Measurements from ENCODE around the gene WDR62. TPM values are rescaled to one million over a fixed set of nuclear protein-coding genes. Genes with fewer than 3 reads are reported as not detected.
"Not testable (repeated sequence)": the region's sequence is repeated elsewhere in the genome, so short reads cannot be mapped to it uniquely, and the experiment has no call there.

Gene WDR62
- total RNA-seq, 1 donor from 2014 or later, result 12.5 TPM

DNA sequence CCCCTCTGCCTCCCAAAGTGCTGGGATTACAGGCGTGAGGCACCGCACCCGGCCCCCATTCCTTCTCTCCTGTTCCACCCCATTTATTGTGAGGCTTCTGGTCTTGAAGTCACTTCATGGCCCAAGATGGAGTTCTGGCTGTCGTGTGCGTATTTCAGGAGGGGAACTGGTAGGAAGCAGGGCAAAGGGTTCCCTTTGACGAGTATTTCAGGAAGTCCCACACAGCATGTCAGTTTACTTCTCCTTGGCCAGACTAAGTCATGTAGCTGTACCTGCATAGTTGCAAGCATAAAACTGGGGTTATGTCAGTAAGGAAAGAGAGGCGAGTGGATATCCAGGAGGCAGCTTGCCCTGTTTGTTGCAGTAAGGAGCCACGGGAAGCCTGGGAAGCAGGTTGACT lies 10.1 kb downstream of the WDR62 start:
- no peaks in the 10 kb centered on the region for H3K4me1 Mint-ChIP-seq (ENCODE audit: unreplicated experiment)
- H3K9me3 Mint-ChIP-seq, result no peaks in the 10 kb centered on the region
- no peak for DNase-seq (ENCODE audit: extremely low spot score, unreplicated experiment)
- H3K4me3 Mint-ChIP-seq, result no peak overlapping the region
- no peaks in the 10 kb centered on the region for H3K27me3 Mint-ChIP-seq
- TF ChIP-seq, protein P1, sequence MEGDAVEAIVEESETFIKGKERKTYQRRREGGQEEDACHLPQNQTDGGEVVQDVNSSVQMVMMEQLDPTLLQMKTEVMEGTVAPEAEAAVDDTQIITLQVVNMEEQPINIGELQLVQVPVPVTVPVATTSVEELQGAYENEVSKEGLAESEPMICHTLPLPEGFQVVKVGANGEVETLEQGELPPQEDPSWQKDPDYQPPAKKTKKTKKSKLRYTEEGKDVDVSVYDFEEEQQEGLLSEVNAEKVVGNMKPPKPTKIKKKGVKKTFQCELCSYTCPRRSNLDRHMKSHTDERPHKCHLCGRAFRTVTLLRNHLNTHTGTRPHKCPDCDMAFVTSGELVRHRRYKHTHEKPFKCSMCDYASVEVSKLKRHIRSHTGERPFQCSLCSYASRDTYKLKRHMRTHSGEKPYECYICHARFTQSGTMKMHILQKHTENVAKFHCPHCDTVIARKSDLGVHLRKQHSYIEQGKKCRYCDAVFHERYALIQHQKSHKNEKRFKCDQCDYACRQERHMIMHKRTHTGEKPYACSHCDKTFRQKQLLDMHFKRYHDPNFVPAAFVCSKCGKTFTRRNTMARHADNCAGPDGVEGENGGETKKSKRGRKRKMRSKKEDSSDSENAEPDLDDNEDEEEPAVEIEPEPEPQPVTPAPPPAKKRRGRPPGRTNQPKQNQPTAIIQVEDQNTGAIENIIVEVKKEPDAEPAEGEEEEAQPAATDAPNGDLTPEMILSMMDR (conservative IDR thresholded peaks at IDR 0.05), result no peak
- H3K36me3 Mint-ChIP-seq, result peaks cover 4% of the 10 kb centered on the region
- no peak overlapping the region for H3K27ac Mint-ChIP-seq

DNA sequence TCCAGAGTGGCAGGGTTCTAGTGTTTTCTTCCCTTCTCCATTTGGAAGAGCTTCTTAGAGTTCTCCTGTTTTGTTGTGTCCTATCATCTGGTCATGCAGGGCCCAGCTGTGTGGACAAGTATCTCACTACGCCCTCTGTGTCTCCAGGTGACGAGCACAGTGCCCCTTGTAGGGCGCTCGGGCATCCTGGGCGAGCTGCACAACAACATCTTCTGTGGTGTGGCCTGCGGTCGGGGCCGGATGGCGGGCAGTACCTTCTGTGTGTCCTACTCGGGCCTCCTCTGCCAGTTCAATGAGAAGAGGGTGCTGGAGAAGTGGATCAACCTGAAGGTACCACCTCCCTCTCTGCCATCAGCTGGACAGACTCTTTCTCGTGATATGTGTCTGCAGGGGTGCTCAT lies 13.0 kb downstream of the WDR62 start:
- no peak overlapping the region for H3K27ac Mint-ChIP-seq
- H3K4me3 Mint-ChIP-seq, result no peak overlapping the region
- no peaks in the 10 kb centered on the region for H3K27me3 Mint-ChIP-seq
- H3K36me3 Mint-ChIP-seq, result peaks cover 4% of the 10 kb centered on the region
- TF ChIP-seq, protein P1 (conservative IDR thresholded peaks at IDR 0.05), result no peak
- no peak for DNase-seq (ENCODE audit: extremely low spot score, unreplicated experiment)
- no peaks in the 10 kb centered on the region for H3K4me1 Mint-ChIP-seq (ENCODE audit: unreplicated experiment)
- no peaks in the 10 kb centered on the region for H3K9me3 Mint-ChIP-seq

DNA sequence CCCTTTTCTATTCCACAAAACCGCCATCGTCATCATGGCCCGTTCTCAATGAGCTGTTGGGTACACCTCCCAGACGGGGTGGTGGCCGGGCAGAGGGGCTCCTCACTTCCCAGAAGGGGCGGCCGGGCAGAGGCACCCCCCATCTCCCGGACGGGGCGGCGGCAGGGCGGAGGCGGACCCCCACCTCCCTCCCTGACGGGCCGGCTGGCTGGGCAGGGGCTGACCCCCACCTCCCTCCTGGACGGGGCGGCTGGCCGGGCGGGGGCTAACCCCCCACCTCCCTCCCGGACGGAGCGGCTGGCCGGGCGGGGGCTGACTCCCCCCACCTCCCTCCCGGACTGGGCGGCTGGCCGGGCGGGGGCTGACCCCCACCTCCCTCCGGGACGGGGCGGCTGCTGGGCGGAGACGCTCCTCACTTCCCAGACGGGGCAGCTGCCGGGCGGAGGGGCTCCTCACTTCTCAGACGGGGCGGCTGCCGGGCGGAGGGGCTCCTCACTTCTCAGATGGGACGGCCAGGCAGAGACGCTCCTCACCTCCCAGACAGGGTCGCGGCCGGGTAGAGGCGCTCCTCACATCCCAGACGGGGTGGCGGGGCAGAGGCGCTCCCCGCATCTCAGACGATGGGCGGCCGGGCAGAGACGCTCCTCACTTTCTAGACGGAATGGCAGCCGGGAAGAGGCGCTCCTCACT lies 14.3 kb downstream of the WDR62 start:
- H3K4me1 Mint-ChIP-seq (ENCODE audit: unreplicated experiment); H3K4me3 Mint-ChIP-seq; H3K36me3 Mint-ChIP-seq; H3K27me3 Mint-ChIP-seq; H3K27ac Mint-ChIP-seq; H3K9me3 Mint-ChIP-seq; DNase-seq (ENCODE audit: extremely low spot score, unreplicated experiment): not testable (repeated sequence)

DNA sequence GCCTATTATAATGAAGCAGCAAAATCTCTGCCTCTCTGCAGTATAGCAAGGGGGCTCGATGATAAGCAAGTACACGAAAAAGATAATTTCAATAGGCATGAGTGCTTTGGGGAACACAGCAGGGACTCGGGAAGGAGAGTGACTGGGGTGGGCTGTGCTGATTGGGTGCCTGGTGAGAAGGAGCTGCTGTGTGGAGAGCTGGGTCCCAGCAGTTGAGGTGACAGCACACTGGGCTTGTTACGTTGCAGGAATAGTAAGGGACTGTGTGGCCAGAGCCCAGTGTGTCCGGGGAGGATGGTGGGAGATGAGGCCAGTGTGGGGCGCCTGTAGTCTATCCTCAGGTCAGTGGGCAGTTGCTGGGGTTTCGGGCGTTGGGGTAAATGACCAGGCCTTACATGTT lies 17.4 kb downstream of the WDR62 start:
- no peak for DNase-seq (ENCODE audit: extremely low spot score, unreplicated experiment)
- H3K9me3 Mint-ChIP-seq, result no peaks in the 10 kb centered on the region
- H3K4me1 Mint-ChIP-seq (ENCODE audit: unreplicated experiment), result no peaks in the 10 kb centered on the region
- TF ChIP-seq, protein P1 (conservative IDR thresholded peaks at IDR 0.05), result no peak
- peaks cover 7% of the 10 kb centered on the region for H3K36me3 Mint-ChIP-seq
- no peaks in the 10 kb centered on the region for H3K27me3 Mint-ChIP-seq
- H3K4me3 Mint-ChIP-seq, result no peak overlapping the region
- H3K27ac Mint-ChIP-seq, result no peak overlapping the region

DNA sequence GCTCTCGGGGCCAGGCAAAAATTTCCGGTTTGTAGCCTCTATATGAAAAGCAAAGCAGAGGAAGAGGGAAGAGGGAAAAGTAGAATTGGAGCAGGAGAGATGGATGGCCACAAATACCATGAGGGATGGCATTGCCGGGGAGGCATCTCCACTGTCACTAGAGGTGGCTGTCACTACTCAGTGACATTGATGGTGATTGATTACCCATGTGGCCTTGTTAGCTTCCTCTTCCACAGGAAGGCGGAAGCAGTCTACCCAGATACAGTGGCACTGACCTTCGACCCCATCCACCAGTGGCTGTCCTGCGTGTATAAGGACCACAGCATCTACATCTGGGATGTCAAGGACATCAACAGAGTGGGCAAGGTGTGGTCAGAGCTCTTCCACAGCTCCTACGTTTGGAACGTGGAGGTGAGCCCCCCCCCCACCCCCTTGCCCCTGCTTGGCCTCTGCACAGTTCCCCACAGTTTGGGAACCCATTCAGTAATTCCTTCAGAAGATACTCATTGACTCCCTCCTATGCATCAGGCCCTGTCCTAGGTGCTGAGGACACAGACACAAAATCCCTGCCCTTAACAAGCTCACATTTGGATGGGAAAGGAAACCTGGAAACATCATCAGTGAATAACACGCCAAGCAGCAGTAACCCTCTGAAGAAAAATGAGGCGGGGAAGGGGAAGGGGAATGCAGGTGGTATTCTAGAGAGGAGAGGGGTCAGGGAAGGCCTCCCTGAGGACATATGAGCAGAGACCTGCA lies 18.6 kb downstream of the WDR62 start:
- H3K27ac Mint-ChIP-seq, result no peak overlapping the region
- H3K27me3 Mint-ChIP-seq, result no peaks in the 10 kb centered on the region
- H3K4me3 Mint-ChIP-seq, result no peak overlapping the region
- H3K36me3 Mint-ChIP-seq, result peaks cover 3% of the 10 kb centered on the region
- DNase-seq (ENCODE audit: extremely low spot score, unreplicated experiment), result no peak
- TF ChIP-seq, protein P1 (conservative IDR thresholded peaks at IDR 0.05), result no peak
- no peaks in the 10 kb centered on the region for H3K4me1 Mint-ChIP-seq (ENCODE audit: unreplicated experiment)
- no peaks in the 10 kb centered on the region for H3K9me3 Mint-ChIP-seq

DNA sequence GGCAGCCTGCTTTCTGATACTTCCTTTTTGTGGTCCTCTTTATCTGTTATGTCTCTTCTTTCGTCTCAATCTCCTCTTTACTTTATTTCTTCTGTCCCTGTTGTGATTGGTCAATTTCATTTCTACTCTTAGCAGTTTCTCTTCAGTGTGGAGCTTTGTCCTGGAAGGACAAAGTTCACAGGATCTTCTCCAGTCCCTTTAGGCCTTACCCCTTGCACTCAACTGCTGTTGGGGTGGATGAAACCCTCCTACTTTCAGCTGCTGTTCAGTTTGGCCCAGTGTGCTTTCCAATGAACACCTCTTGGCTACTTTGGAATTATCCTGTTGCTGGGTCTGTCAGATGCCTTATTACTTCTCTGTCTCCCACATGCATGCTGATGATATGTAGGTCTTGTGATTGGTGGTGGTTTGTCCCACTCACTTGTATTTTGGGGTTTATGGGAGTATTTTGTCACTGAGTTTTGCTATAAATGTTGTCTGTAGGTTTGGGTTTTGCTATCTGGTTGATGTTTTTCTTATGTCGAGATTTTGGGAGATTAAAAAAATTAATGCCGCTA lies 24.8 kb downstream of the WDR62 start:
- Mint-ChIP-seq H3K27ac (no peak overlapping the region), H3K9me3 (no peaks in the 10 kb centered on the region), H3K36me3 (peaks cover 6% of the 10 kb centered on the region), H3K27me3 (no peaks in the 10 kb centered on the region), H3K4me3 (no peak overlapping the region), H3K4me1 (ENCODE audit: unreplicated experiment) (no peaks in the 10 kb centered on the region)
- DNase-seq (ENCODE audit: extremely low spot score, unreplicated experiment), result no peak
- TF ChIP-seq, protein P1 (conservative IDR thresholded peaks at IDR 0.05), result no peak

All from type B pancreatic cell (in vitro differentiated cells).